ENCODE results near the gene POLD4. TPM values are rescaled to one million over a fixed set of nuclear protein-coding genes. Genes with fewer than 3 reads are reported as not detected.
"Not testable (repeated sequence)": the region's sequence is repeated elsewhere in the genome, so short reads cannot be mapped to it uniquely, and the experiment has no call there.

The POLD4 gene
- total RNA-seq, 1 experiment from 2014 or later = 15.2 TPM

DNA sequence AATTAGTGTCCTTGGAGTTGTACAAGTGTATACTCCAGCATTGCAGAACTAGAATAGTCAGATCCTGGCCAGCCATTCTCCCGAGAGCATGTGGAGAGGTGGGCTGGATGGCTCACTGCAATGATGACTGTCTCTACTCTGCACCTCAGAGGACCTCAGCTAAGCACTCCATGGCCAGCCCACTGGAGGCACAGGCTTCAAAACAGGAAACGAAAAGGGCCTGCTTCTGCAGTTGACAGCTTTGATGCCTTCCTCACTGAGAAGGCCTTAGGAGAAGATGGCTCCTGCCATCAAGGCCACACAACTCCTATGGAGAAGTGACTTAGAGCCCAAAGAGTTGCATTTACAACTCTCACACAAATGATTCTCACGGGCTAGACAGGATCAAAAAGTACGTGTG is 9.1 kb downstream of the POLD4 start:
- DNase-seq (ENCODE audit: low spot score) = no peak
- in situ Hi-C loops (cut with HindIII; ENCODE audit: low sequenced_read_pairs) = no loop called here

DNA sequence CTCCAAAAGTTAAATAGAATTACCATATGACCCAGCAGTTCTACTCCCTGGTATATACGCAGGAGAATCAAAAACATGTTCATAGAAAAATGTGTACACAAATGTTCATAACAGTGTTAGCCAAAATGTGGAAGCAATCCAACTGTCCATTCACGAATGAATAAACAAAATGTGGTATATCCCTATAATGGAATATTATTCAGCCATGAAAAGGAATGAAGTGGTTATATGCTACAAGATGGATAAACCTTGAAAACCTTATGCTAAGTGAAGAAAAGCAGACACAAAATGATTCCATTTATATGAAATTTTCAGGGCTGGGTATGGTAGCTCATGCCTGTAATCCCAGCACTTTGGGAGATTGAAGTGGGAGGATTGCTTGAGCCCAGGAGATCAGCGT is 16.1 kb downstream of the POLD4 start:
- DNase-seq (ENCODE audit: low spot score) = no peak

DNA sequence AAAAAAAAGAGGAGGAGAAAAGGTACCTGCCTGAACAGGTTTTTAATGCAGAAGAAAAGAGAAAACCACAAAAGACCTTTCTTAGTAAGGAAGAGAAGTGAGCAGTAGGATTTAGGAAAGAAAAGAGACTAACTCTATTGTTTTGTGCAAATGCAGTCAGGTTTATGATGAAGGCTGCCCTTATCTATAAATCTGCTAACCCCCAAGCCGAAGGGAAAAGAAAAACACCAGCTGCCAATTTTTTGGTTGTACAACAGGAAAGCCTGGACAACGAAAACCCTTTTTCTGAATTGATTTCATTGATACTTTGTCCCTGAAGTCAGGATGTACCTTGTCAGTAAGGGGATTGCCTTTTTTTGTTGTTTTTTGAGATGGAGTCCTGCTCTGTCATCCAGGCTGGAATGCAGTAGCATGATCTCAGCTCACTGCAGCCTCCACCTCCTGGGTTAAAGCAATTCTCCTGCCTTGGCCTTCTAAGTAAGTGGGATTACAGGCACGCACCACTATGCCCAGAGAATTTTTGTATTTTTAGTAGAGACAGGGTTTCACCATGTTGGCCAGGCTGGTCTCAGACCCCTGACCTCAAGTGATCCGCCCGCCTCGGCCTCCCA is 21.2 kb downstream of the POLD4 start:
- no peak for DNase-seq (ENCODE audit: low spot score)
- in situ Hi-C loops (cut with HindIII; ENCODE audit: low sequenced_read_pairs) = no loop called here

More for the DNA sequence above, 16.1 kb downstream of the POLD4 start:
- in situ Hi-C loops (cut with HindIII; ENCODE audit: low sequenced_read_pairs) = no loop called here

DNA sequence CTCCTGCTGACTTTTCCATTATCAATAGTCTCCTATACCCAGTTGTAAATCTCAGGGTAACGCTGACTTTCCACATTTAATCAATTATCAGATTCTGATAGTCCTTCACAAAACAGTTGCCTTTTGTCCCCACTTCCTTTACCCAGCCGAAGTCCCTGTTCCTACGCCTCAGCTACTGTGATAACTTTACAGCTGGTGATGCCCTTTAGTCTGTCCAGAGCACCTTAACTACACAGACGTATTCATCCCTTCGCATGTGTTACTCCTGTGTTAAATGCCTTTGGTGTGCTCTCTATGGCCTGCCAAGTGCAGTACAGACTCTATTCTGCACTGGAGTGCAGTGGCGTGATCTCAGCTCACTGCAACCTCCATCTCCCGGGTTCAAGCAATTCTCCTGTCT is 29.8 kb downstream of the POLD4 start:
- no peak for DNase-seq (ENCODE audit: low spot score)
- in situ Hi-C loops (cut with HindIII; ENCODE audit: low sequenced_read_pairs) = no loop called here

DNA sequence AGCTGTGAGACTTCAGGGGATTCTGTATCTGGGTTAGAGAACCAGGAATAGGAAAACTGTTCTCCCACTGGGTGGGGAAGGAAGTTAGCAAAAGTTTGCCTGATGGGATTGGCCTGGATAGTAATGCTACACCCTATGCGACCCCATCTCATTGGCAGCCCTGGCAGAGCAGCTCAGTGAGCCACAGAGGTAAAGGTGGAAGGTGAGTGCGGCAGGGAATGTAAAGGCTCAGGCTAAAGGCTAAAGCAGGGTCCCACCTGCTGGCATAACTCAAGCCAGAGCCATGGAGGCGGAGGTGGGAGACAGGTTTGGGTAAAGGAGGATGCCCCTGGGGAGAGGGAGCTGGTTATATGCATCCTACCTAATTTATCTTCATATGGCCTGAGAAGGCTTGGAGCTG is 31.3 kb downstream of the POLD4 start:
- in situ Hi-C loops (cut with HindIII; ENCODE audit: low sequenced_read_pairs) = no loop called here
- no peak for DNase-seq (ENCODE audit: low spot score)

DNA sequence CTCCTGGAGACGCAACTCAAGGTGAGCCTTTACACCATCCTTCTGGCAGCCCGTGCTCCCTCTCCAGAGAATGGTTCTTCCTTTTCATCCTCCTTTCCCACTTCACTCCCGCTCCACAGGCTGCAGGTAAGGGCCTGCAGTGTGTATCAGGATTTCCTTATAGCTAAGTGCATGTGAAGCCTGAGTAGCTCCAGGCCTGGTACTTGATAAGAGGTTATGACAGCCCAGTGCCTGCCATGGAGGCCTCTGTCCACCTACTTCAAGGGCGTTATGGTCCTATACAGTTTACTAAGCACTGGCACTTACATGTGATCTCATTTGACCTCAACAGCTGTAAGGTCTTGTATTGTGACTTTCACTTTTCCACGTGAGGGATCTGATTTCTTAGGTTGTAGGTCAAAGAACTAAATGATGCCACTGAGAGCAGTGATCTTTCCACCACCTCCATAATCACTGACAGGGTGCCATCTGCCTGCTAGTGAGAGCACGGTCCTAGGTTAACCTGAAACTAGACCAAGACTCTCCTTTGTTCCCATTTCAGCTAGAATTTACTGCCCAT is 32.0 kb downstream of the POLD4 start:
- in situ Hi-C loops (cut with HindIII; ENCODE audit: low sequenced_read_pairs) = no loop called here
- DNase-seq (ENCODE audit: low spot score) = no peak

DNA sequence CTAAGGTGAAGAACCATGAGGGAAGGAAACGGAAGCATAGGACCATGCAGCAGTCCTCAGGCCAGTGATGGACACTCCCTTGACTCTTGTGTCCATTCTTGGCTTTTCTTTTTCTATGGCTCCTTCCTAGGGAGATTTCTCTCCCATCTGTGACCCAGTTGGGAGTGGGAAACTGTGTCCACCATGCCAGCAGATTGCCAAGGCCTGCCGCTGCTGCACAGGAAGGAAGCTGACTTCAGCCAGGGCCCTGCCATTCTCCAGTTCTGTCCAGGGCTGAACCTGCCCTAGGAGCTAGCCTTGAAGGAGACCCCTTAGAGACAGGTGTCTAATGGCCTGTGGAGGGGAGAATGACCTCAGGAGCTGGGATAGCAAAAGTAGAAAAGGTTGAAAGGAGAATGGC is 32.7 kb downstream of the POLD4 start:
- DNase-seq (ENCODE audit: low spot score) = no peak
- in situ Hi-C loops (cut with HindIII; ENCODE audit: low sequenced_read_pairs) = no loop called here

DNA sequence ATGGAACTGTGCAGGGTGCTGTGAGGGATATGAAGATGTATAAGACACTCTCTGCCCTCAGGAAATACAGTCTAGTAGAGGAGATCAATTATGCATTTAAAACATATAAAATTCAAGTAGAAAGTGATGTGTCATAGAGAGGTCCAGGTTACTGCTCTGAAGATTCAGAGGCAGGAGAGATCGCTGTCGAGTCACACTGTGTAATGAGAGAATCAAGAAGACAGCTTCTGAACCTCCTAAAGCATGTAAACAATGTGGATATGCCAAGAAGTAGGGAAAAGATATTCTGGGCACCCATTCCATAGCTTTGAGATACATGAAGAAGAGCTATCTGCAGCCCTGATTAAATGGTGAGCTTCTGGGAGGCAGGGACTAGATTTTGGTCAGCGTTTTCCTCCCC is 33.3 kb downstream of the POLD4 start:
- in situ Hi-C loops (cut with HindIII; ENCODE audit: low sequenced_read_pairs) = no loop called here
- no peak for DNase-seq (ENCODE audit: low spot score)

DNA sequence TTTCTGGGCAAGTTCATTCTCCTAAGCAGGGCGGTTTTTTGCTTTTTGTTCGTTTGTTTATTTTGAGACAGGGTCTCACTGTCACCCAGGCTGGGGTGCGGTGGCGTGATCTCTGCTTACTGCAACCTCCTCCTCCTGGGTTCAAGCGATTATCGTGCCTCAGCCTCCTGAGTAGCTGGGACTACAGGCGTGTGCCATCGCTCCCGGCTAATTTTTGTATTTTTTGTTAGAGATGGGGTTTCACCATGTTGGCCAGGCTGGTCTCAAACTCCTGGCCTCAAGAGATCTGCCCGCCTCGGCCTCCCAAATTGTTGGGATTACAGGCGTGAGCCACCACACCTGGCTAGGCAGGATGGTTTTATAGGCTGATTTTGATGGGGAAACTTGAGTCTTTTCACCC is 34.5 kb downstream of the POLD4 start:
- in situ Hi-C loops (cut with HindIII; ENCODE audit: low sequenced_read_pairs) = loop anchor here (10.0 kb wide), 1 partner anchor 64 kb away; no protein-coding TSS in a partner anchor
- not testable (repeated sequence) for DNase-seq (ENCODE audit: low spot score)

DNA sequence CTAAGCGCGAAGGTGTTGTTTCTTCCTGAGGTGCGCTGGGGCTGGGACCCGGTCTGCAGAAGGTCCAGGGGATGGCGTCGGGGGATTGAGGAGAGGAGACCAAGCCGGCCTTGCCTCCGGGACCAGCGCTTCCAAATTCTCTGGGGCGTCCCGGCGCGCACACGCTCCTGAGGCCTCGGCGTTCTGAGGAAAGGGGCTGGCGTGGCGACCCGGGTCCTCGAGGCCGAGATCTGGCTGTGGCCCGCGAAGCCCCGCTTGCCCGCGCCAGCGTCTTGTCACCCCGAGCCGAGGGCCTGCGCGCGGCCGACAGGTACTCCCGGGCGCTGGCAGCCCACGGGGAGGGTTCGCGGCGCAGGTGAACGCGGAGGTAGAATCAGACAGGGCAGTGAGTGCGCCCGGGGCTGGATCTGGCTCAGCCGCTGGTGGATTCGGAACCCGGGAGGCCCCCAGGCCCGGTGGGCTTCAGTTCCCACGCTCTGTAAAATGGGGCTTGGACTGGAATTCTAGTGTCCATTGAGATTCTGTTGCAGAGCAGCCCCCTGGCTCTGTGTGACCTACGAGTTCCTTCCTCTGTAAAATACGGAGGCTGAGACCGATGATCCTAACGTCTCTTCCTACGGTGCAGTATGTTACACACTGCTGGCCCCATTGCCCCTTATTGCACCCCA is 35.3 kb downstream of the POLD4 start:
- no peak for DNase-seq (ENCODE audit: low spot score)
- in situ Hi-C loops (cut with HindIII; ENCODE audit: low sequenced_read_pairs) = loop anchor here (10.0 kb wide), 1 partner anchor 63 kb away; no protein-coding TSS in a partner anchor

DNA sequence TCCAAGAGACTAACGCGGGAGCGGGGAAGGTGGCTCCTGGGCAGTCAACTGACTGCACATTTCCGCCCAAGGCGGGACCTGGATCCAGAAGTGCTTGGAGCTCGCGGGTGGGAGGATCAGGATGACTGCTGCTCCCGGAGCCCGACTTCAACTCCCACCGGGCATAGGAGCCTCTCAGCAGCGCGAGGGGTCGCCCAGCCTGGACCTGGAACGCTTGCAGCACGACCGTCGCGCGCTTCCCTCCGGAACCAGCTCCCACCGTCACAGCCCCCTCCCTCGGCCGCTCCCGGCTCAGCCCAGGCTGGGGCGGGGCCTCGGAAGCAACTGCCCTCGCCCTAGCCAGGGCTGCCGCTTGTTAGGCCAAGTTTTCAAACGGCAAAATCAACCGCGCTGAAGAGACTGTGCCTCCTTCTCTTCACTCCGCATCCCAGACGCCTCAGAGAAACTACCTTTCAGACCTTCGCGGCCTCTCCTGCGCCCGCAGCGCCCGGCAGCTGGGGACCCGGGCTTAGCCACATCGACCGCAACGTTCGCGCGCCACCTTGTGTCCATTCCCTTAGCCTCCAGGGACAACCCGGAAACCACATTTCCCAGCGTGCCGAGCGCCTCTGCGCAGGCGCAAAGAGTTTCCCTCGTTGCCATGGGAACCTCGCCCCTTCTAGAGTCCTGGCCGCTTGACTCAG is 36.0 kb downstream of the POLD4 start:
- DNase-seq (ENCODE audit: low spot score) = peak; percentile 97
- in situ Hi-C loops (cut with HindIII; ENCODE audit: low sequenced_read_pairs) = loop anchor here (10.0 kb wide), 1 partner anchor 63 kb away; no protein-coding TSS in a partner anchor

DNA sequence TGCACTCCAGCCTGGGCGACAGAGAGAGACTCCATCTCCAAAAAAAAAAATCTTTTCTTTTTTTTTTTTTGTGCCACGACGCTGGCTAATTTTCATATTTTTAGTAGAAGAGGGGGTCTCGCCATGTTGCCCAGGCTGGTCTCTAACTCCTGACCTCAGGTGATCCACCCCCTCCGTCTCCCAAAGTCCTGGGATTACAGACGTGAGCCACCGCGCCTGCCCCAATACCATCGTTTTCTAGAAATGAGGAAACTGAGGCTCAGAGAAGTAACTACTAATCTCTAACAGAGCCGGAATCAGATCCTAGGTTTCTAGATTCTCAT is 36.5 kb downstream of the POLD4 start:
- in situ Hi-C loops (cut with HindIII; ENCODE audit: low sequenced_read_pairs) = loop anchor here (10.0 kb wide), 1 partner anchor 62 kb away; no protein-coding TSS in a partner anchor
- no peak for DNase-seq (ENCODE audit: low spot score)

DNA sequence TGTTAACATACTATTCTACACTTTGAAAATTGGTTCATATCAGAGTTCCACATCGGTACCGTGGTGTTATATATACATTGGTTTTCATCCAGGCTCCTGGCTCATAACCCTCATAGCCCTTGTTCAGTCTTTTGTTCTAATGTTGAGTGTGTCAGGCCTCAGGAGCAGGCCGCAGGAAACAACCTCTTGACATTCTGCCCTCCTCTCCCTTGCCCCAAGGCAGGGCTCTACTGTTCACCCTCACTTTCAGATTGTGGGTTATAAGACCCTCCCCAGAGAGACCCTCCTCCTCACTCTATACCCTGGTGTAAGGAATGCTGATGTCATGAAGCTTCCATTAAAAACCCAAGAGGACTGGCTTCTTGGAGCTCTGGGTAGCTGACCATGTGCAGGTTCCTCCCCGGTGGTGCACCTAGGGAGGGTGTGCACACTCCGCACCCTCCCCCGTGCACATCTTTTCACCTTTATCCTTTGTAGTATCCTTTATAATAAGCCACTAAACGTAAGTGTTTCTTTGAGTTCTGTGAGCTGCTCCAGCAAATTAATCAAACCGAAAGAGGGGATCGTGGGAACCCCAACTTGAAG is 37.9 kb downstream of the POLD4 start:
- no peak for DNase-seq (ENCODE audit: low spot score)
- in situ Hi-C loops (cut with HindIII; ENCODE audit: low sequenced_read_pairs) = loop anchor here (10.0 kb wide), 1 partner anchor 61 kb away; no protein-coding TSS in a partner anchor

DNA sequence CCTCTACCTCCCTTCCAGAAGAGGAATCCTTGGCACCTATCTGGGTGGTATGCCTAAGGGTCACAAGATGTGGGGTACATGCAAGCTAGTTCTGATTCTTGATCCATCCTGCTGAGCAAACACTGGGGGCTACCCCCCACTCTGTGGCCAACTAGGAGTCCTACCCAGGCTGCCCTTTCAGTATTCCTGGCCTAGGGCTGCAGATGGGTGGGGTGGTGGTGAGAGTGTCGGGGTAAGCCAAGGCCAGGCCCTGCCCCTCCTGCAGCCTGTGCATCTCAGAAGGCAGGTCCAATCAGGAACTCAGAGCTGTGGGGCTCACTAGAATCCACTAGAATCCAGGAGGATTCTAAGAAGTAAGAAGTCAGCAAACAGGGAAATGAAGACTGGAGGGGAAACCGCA is 39.1 kb downstream of the POLD4 start:
- in situ Hi-C loops (cut with HindIII; ENCODE audit: low sequenced_read_pairs) = loop anchor here (10.0 kb wide), 1 partner anchor 59 kb away; no protein-coding TSS in a partner anchor

DNA sequence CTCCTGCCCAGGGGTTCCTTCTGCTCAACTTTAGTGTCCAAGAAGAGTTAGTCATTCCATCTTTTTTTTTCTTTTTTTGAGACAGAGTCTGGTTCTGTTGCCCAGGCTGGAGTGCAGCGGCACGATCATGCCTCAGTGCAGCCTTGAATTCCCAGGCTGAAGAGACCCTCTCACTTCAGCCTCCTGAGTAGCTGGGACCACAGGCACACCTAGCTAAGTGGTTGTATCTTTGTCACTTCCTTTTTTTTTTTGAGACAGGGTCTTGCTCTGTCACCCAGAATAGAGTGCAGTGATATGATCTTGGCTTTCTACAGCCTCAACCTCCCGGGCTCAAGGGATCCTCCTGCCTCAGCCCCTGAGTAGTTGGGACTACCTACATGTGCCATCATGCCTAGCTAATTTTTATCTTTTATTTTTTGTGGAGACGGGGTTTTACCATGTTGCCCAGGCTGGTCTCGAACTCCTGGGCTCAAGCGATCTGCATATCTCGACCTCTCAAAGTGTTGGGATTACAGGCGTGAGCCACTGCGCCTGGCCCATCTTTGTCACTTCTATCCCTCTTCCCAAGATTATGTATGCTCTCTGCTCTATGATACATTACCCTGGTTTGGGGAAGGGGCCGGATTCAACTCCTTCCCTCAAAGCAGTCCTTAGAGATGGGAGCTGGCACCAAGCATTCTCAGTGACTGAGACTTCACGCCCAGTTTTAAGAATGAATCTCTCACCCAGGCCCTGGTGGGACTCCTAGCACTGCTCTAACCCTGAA is 40.0 kb downstream of the POLD4 start:
- in situ Hi-C loops (cut with HindIII; ENCODE audit: low sequenced_read_pairs) = loop anchor here (10.0 kb wide), 1 partner anchor 59 kb away; no protein-coding TSS in a partner anchor
- DNase-seq (ENCODE audit: low spot score) = no peak

More for the DNA sequence above, 39.1 kb downstream of the POLD4 start:
- DNase-seq (ENCODE audit: low spot score) = no peak

DNA sequence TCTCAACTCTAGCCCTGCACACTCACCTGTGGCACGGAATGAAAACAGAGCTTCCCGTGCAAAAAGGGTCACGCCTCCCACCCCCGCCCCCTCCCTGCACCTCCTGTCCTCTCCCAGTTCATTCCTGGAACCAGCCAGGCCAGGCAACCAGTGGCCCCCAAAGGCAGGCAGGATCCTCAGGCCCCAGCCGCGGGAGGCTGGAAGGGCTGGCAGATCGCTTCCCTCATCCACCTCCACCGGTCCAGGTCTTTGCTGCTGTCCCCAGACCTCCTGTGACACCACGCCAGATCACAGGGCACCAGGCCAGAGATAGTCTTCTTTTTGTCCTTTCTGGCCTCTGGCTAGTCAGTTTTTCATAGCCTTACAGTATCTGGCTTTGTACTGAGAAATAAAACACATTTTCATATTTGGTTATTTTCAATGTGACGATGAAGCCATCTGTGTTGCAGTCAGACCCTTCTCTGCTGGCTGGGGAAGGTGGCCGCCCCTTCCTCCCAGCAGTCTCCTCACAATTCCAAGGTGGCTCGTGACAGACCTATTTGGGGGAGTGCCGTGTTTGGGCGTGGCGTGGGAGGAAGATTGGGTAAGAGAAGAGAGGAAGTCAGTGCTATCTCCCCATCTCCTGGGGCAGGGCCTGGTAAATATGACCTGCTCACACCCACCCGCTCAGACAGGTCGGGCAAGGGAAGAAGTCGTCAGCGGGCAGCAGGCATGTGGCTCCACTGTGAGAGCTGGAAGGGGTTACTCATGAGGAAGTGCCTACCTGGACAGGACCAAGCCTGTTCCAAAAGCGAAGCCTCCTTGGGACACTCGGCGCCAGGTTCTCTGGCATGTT is 40.9 kb downstream of the POLD4 start:
- DNase-seq (ENCODE audit: low spot score) = no peak
- in situ Hi-C loops (cut with HindIII; ENCODE audit: low sequenced_read_pairs) = loop anchor here (10.0 kb wide), 1 partner anchor 58 kb away; no protein-coding TSS in a partner anchor

DNA sequence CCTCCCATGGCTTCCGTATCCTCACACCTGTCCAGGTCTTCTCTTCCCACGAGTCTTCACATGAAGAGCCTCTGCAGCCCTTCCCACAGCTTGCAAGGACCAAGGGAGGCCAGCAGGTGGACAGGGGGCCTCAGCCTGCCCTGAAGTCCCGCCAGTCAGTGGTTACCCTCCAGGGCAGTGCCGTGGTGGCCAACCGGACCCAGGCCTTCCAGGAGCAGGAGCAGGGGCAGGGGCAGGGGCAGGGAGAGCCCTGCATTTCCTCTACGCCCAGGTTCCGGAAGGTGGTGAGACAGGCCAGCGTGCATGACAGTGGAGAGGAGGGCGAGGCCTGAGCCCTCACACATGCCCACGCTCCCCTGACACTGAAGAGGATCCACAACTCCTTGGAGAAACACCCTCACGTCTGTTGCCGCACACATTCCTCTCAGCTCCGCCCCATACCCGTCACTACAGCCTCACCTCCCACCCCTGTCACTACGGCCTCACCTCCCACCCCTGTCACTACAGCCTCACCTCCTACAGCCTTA is 41.7 kb downstream of the POLD4 start:
- no peak for DNase-seq (ENCODE audit: low spot score)
- in situ Hi-C loops (cut with HindIII; ENCODE audit: low sequenced_read_pairs) = loop anchor here (10.0 kb wide), 1 partner anchor 57 kb away; no protein-coding TSS in a partner anchor

All from G401 (cell line).